VCaP (cell line): ENCODE data around the gene XIRP1.

Source experiments
- H3K27ac ChIP-seq: fragments of 450-650 bp; 2 replicates; pipeline ENCODE4 v1.5.1; 2017
- TF ChIP-seq, protein P1 (sequence below): fragments of 450-650 bp; conservative IDR thresholded peaks from 2 replicates; pipeline ENCODE4 v1.5.1; 2017; ENCODE audit warnings: mild to moderate bottlenecking, moderate library complexity

Gene XIRP1

DNA sequence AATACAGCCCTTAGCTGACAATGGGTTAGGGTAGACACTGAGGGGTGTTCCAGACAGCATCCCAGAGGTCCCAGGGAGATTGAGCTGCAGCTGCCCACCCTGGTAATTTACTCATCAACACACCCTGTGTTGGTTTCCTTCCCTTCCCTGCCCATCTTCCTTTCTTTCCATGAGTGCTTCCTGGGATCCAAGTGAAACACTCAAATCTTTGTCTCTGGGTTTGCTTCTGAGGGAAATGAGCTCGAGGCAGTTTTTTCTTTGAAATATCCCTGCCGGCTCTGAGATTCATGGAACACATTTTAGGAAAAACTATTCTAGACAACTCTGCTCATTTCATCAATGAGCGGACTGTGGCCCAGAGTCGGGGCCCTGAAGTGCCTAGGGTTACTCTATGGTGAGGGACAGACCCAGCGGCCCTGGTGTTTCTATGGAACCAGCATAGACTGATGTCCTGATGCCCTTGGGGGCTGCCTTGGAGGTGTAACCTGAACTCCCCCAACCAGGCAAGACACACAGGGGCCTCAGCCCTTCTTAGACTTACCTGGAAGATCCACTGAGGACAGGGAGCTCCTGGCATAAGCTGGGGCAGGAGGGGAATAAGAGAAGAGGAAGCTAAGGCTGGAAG, 24.1 kb downstream of the XIRP1 start:
- TF ChIP-seq, protein P1, sequence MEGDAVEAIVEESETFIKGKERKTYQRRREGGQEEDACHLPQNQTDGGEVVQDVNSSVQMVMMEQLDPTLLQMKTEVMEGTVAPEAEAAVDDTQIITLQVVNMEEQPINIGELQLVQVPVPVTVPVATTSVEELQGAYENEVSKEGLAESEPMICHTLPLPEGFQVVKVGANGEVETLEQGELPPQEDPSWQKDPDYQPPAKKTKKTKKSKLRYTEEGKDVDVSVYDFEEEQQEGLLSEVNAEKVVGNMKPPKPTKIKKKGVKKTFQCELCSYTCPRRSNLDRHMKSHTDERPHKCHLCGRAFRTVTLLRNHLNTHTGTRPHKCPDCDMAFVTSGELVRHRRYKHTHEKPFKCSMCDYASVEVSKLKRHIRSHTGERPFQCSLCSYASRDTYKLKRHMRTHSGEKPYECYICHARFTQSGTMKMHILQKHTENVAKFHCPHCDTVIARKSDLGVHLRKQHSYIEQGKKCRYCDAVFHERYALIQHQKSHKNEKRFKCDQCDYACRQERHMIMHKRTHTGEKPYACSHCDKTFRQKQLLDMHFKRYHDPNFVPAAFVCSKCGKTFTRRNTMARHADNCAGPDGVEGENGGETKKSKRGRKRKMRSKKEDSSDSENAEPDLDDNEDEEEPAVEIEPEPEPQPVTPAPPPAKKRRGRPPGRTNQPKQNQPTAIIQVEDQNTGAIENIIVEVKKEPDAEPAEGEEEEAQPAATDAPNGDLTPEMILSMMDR = no peak
- H3K27ac ChIP-seq = no peak overlapping the region

DNA sequence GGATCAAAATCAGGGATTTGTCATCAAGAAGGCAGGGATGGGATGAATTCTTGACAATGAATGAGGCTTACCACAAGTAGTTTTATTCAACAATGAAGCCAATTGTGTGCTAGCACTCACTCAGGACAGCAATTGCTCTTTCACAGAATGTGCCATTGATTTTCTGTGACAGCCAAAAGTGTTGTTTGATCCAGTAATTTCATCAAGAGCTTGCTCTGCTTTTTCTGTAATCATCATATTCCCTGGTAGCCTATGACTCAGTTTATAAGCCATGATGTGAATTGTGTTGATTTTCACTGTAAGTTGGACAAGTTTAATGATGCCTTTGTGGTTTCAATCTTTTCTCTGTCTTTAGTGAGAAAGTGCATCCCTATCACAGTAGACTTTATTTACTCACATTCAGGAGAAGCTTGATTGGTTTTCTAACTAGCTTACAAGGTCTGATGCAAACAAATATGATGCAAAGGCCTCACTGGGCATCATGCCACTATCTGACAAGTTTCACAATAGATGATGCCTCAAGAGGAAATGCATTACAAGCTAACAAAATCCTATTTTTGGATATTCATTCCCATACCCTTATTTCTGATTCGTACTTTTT, 25.4 kb downstream of the XIRP1 start:
- no peak overlapping the region for H3K27ac ChIP-seq
- TF ChIP-seq, protein P1 = no peak

DNA sequence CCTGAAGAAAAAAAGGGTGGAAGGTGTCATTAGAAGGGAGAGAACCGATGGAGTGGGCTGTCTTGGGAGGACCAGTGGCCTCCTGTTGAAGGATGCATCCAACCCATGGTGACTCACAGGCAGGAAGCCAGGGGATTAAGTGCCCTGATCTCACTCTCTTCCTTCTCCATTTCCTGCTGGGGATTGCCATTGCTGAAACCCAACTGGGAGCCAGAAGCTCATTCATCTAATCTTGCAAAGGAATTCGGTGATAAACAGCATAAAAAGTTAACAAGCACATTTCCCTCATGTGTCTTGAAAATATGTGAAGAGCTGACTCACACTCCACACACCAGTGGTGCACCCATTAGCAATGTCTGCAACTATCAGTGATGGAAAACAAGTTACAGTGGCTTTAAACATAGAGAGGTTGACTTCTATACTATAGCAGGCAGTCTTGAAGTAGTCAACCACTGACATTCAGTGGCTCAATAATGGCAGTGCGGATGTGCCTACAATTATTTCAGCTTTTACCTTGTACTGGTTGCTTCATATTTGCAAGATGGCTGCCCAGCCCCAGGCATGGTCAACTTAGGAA, 26.2 kb downstream of the XIRP1 start:
- TF ChIP-seq, protein P1 = no peak
- no peak overlapping the region for H3K27ac ChIP-seq

DNA sequence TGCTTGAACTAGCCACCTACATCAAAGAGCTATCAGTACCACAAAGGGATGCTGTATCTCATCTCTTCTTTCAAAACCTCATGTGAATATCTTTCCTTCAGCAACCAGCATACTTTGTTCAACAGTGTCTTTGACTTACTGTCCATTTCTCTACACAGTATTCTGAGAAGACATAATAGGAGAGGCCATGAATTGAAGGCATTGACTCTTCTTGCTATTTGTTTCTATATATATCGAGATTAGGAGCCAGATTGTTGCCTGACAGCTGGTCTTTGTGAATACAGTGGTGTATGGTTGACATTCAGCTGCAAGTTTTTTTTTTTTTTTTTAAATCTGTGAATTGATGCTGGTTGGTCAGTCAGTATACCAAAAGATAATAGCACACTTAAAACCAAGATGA, 26.9 kb downstream of the XIRP1 start:
- TF ChIP-seq, protein P1 = no peak
- H3K27ac ChIP-seq = no peak overlapping the region

DNA sequence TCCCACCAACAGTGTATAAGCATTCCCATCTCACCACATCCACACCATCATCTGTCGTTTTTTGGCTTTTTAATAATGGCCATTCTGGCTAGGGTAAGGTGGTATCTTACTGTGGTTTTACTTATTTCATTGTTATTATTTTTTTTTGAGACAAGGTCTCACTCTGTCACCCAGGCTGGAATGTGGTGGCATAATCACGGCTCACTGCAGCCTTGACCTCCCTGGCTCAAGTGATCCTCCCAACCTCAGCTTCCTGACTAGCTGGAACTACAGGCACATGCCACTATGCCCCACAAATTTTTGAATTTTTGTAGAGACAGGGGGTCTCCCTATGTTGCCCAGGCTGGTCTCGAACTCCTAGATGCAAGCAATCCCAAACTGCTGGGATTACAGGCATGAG, 28.0 kb downstream of the XIRP1 start:
- no peak overlapping the region for H3K27ac ChIP-seq
- TF ChIP-seq, protein P1 = no peak

DNA sequence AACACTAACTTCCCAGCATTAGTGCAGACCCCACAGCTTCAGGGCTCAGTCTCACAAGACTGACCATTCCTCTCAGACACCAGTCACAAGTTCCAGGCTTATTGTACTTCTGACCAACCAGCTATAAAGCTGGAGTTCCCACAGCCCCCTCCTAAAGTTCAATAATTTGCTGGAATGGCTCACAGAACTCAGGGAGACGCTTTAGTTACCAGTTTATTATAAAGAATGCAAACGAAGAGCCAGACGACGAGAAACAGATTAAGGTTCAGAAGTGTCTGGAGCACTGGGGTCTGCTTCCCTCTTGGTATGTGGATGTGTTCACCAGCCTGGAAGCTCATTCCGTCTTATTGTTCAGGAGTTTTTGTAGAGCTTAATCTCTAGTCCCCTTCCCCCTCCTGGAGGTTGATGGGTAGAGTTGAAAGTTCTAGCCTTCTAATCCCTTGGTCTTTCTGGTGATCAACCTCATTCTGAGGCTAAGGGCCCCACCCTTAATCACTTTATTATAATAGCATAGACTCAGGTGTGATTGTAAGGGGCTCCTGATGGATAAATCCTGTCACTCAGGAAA, 34.2 kb downstream of the XIRP1 start:
- no peak overlapping the region; the same call in 1 of the 2 replicates for H3K27ac ChIP-seq
- TF ChIP-seq, protein P1 = no peak

DNA sequence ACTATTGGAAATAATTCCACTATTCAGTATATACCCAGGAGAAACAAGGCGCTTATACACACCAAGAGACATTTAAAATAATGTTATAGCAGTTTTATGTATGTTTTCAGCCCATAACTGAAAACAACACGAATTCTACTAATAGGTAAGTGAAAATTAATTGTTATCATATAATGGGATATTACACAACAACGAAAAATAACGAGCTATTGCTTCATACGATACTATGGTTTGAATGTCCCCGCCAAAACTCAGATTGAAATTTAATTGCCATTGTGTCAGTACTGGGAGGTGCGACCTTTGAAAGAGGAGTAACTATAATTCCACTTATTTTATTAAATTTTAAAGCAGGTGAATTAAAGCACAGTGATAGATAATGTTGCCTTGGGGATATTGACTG, 35.0 kb downstream of the XIRP1 start:
- TF ChIP-seq, protein P1 = no peak
- no peak overlapping the region for H3K27ac ChIP-seq
